Neural cell (in vitro differentiated cells): ENCODE data around the gene TAF1B. TPM values are rescaled to one million over a fixed set of nuclear protein-coding genes. Genes with fewer than 3 reads are reported as not detected.

Experiments
- H2AFZ ChIP-seq: fragments of 200-600, 300-800 bp; sonication (generic), shearing (Covaris generic); 2 replicates; pipeline ENCODE4 v1.6.0; 2014; ENCODE audit warnings: low read depth, mild to moderate bottlenecking, antibody characterized with exemption, low read length, moderate library complexity
- H3F3A ChIP-seq: fragments of 200-600 bp; shearing (Covaris generic); 2 replicates; pipeline ENCODE4 v1.6.1; 2016; ENCODE audit warnings: mild to moderate bottlenecking, moderate library complexity, mixed read lengths, antibody characterized with exemption, low read length; ENCODE audit not compliant: insufficient read depth, poor library complexity, severe bottlenecking
- H3K27ac ChIP-seq: fragments of 200-600, 300-800 bp; sonication (generic), shearing (Covaris generic); 2 replicates; pipeline ENCODE4 v1.5.1; 2014; ENCODE audit warnings: mild to moderate bottlenecking, low read length, moderate library complexity
- H3K27me3 ChIP-seq: fragments of 300-800, 200-600 bp; sonication (generic), shearing (Covaris generic); 2 replicates; pipeline ENCODE4 v1.6.0; 2014; ENCODE audit warnings: mild to moderate bottlenecking, low read depth, low read length, moderate library complexity; ENCODE audit not compliant: insufficient read depth
- H3K36me3 ChIP-seq: fragments of 300-800, 200-600 bp; sonication (generic), shearing (Covaris generic); 2 replicates; pipeline ENCODE4 v1.5.1; 2014; ENCODE audit warnings: mild to moderate bottlenecking, antibody characterized with exemption, low read length, moderate library complexity; ENCODE audit not compliant: insufficient read depth
- H3K4me2 ChIP-seq: fragments of 300-800, 200-600 bp; sonication (generic), shearing (Covaris generic); 2 replicates; pipeline ENCODE4 v1.6.0; 2014; ENCODE audit warnings: mild to moderate bottlenecking, low read length
- H3K4me3 ChIP-seq: fragments of 300-800, 200-600 bp; sonication (generic), shearing (Covaris generic); 2 replicates; pipeline ENCODE4 v1.5.1; 2014; ENCODE audit warnings: mild to moderate bottlenecking, low read length, moderate library complexity
- H3K79me2 ChIP-seq: fragments of 200-600 bp; shearing (Covaris generic); replicated peaks from 2 replicates; pipeline ENCODE4 v1.6.0; 2014; ENCODE audit warnings: mild to moderate bottlenecking, low read length, moderate library complexity; ENCODE audit not compliant: insufficient read depth
- H3K9ac ChIP-seq: fragments of 300-800, 200-600 bp; sonication (generic), shearing (Covaris generic); 2 replicates; pipeline ENCODE4 v1.6.1; 2016; ENCODE audit warnings: mild to moderate bottlenecking, low read length, mixed read lengths
- H3K9me2 ChIP-seq: fragments of 200-600 bp; shearing (Covaris generic); 2 replicates; pipeline ENCODE4 v1.6.1; 2016; ENCODE audit warnings: mild to moderate bottlenecking, low read length, mixed read lengths; ENCODE audit not compliant: insufficient read depth
- H3K9me3 ChIP-seq: fragments of 200-600, 300-800 bp; sonication (generic), shearing (Covaris generic); 2 replicates; pipeline ENCODE4 v1.6.1; 2016; ENCODE audit warnings: mild to moderate bottlenecking, mixed run types, low read length, moderate library complexity, mixed read lengths
- H4K20me1 ChIP-seq: fragments of 200-600 bp; shearing (Covaris generic); 2 replicates; pipeline ENCODE4 v1.6.1; 2016; ENCODE audit warnings: mild to moderate bottlenecking, mixed run types; ENCODE audit not compliant: insufficient read depth
- EP300 ChIP-seq: fragments of 450-650 bp; conservative IDR thresholded peaks from 2 replicates; pipeline ENCODE4 v1.6.1; 2014; ENCODE audit warnings: antibody characterized with exemption, mild to moderate bottlenecking, moderate library complexity; ENCODE audit not compliant: poor library complexity, severe bottlenecking
- EZH2 ChIP-seq: fragments of 200-600, 300-800 bp; shearing (Covaris generic), sonication (generic); IDR thresholded peaks from 2 replicates; pipeline ENCODE4 v1.6.1; 2014; ENCODE audit warnings: antibody characterized with exemption, low read length, borderline replicate concordance, mild to moderate bottlenecking; ENCODE audit not compliant: insufficient read depth, poor library complexity, severe bottlenecking
- MXI1 ChIP-seq: fragments of 450-650 bp; conservative IDR thresholded peaks from 2 replicates; pipeline ENCODE4 v1.6.1; 2014; ENCODE audit warnings: antibody characterized with exemption, mild to moderate bottlenecking; ENCODE audit not compliant: poor library complexity, severe bottlenecking
- POLR2AphosphoS5 ChIP-seq: IDR thresholded peaks from 2 replicates; pipeline ENCODE4 v1.6.1; 2012
- RAD21 ChIP-seq: fragments of 450-650 bp; conservative IDR thresholded peaks from 2 replicates; pipeline ENCODE4 v1.6.1; 2014; ENCODE audit warnings: antibody characterized with exemption, mild to moderate bottlenecking, moderate library complexity
- SMC3 ChIP-seq: fragments of 450-650 bp; conservative IDR thresholded peaks from 2 replicates; pipeline ENCODE4 v1.6.1; 2014; ENCODE audit warnings: antibody characterized with exemption, mild to moderate bottlenecking, moderate library complexity; ENCODE audit not compliant: poor library complexity
- TAF1 ChIP-seq: IDR thresholded peaks from 2 replicates; pipeline ENCODE4 v1.6.1; 2012; ENCODE audit warnings: low read depth
- polyA plus RNA-seq: library from polyadenylated mRNA; depleted of rRNA; stranded (reverse); fragments of >200 nt; gene quantifications from 2 replicates; pipeline ENCODE4 v1.2.3, GENCODE V29; 2014
- TF ChIP-seq, protein P1 (sequence below): fragments of 450-650 bp; IDR thresholded peaks from 2 replicates; pipeline ENCODE4 v1.5.1; 2014; ENCODE audit warnings: antibody characterized with exemption, mild to moderate bottlenecking, moderate library complexity; ENCODE audit not compliant: poor library complexity, severe bottlenecking
- TF ChIP-seq, protein P2 (sequence below): IDR thresholded peaks from 2 replicates; pipeline ENCODE4 v1.6.1; 2012; ENCODE audit warnings: borderline replicate concordance

The TAF1B gene
- polyA plus RNA-seq, 1 donor from 2014 or later: 11.2 TPM

DNA sequence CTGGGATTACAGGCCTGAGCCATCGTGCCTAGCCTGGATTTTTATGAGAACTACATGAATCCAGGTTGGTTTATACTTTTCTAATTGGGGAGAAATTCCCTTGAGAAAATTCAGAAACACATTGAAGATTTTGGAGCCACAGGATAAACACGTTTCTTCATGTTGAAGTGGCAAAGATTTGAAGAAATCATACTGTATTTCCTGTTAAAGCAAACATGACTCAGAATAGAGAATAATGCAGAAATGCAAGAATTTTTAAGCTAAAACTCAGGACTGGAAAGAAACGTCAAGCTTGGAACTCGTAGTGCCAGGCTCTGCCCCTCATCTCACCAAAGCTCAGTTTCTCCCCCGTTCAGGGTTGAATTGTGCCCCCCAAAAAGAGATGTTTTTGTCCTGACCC is 32.1 kb upstream of the TAF1B start:
- H3F3A ChIP-seq: no peaks in the 10 kb centered on the region
- H3K9ac ChIP-seq: no peak overlapping the region
- H3K79me2 ChIP-seq: no peaks in the 10 kb centered on the region
- no peak overlapping the region for H3K4me3 ChIP-seq
- H3K27me3 ChIP-seq: no peaks in the 10 kb centered on the region
- H3K9me3 ChIP-seq: no peaks in the 10 kb centered on the region
- no peaks in the 10 kb centered on the region for H3K9me2 ChIP-seq
- H3K27ac ChIP-seq: no peak overlapping the region
- TF ChIP-seq, protein P1, sequence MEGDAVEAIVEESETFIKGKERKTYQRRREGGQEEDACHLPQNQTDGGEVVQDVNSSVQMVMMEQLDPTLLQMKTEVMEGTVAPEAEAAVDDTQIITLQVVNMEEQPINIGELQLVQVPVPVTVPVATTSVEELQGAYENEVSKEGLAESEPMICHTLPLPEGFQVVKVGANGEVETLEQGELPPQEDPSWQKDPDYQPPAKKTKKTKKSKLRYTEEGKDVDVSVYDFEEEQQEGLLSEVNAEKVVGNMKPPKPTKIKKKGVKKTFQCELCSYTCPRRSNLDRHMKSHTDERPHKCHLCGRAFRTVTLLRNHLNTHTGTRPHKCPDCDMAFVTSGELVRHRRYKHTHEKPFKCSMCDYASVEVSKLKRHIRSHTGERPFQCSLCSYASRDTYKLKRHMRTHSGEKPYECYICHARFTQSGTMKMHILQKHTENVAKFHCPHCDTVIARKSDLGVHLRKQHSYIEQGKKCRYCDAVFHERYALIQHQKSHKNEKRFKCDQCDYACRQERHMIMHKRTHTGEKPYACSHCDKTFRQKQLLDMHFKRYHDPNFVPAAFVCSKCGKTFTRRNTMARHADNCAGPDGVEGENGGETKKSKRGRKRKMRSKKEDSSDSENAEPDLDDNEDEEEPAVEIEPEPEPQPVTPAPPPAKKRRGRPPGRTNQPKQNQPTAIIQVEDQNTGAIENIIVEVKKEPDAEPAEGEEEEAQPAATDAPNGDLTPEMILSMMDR: no peak
- TF ChIP-seq EP300: no peak
- TF ChIP-seq SMC3: no peak
- TF ChIP-seq, protein P2, sequence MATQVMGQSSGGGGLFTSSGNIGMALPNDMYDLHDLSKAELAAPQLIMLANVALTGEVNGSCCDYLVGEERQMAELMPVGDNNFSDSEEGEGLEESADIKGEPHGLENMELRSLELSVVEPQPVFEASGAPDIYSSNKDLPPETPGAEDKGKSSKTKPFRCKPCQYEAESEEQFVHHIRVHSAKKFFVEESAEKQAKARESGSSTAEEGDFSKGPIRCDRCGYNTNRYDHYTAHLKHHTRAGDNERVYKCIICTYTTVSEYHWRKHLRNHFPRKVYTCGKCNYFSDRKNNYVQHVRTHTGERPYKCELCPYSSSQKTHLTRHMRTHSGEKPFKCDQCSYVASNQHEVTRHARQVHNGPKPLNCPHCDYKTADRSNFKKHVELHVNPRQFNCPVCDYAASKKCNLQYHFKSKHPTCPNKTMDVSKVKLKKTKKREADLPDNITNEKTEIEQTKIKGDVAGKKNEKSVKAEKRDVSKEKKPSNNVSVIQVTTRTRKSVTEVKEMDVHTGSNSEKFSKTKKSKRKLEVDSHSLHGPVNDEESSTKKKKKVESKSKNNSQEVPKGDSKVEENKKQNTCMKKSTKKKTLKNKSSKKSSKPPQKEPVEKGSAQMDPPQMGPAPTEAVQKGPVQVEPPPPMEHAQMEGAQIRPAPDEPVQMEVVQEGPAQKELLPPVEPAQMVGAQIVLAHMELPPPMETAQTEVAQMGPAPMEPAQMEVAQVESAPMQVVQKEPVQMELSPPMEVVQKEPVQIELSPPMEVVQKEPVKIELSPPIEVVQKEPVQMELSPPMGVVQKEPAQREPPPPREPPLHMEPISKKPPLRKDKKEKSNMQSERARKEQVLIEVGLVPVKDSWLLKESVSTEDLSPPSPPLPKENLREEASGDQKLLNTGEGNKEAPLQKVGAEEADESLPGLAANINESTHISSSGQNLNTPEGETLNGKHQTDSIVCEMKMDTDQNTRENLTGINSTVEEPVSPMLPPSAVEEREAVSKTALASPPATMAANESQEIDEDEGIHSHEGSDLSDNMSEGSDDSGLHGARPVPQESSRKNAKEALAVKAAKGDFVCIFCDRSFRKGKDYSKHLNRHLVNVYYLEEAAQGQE: no peak
- no peak for TF ChIP-seq MXI1
- TF ChIP-seq POLR2AphosphoS5: no peak
- no peak for TF ChIP-seq EZH2
- TF ChIP-seq TAF1: no peak
- no peak for TF ChIP-seq RAD21
- no peaks in the 10 kb centered on the region for H3K36me3 ChIP-seq
- H2AFZ ChIP-seq: no peak overlapping the region
- no peaks in the 10 kb centered on the region for H4K20me1 ChIP-seq
- no peak overlapping the region for H3K4me2 ChIP-seq

DNA sequence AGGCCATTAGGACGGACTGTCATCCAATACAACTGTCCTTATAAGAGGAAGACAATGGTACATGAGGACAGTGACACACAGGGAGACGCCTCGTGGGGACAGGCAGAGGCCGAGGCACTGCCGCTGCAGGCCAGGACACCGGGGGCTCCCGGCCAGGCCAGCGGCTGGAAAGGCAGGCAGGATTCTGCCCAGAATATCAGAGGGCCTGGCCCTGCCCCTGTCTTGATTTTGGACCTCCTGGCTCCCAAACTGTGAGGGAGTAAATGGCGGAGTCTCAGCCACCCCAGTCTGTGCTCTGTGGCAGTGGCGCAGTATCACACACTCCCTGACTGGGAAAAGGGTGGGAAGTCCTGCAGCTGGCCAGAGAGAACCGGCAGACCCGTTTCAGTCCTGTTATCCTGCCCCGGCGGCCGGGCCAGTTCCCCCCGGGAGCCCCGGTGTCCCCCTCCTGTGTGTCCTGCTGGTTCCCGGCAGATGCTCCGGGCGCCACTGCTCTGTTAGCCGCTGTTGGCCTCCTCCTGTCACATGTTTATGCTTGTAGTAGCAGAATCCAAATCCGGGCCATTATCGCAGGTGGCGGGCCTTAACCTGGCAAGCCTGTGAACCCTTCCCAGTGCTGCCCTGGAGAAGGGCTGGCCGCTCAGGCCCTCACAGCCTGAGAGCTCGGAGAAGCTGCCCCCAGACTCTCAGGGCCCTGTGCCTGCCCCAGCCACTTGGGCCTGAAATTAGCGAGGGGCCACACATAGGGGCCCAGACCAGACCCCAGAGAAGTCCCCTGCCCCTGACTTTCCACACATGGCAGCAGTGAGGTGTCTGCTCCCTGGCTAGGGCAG is 31.4 kb upstream of the TAF1B start:
- H2AFZ ChIP-seq: no peak overlapping the region
- H3K4me2 ChIP-seq: no peak overlapping the region
- H3K79me2 ChIP-seq: no peaks in the 10 kb centered on the region
- H3K27me3 ChIP-seq: no peaks in the 10 kb centered on the region
- TF ChIP-seq RAD21 (no peak), EZH2 (no peak), POLR2AphosphoS5 (no peak), TAF1 (no peak), MXI1 (no peak), EP300 (no peak), SMC3 (no peak)
- TF ChIP-seq, protein P2: no peak
- TF ChIP-seq, protein P1: no peak
- no peaks in the 10 kb centered on the region for H3K9me2 ChIP-seq
- no peak overlapping the region for H3K4me3 ChIP-seq
- no peaks in the 10 kb centered on the region for H3K9me3 ChIP-seq
- no peaks in the 10 kb centered on the region for H3F3A ChIP-seq
- H3K27ac ChIP-seq: no peak overlapping the region
- no peaks in the 10 kb centered on the region for H4K20me1 ChIP-seq
- no peaks in the 10 kb centered on the region for H3K36me3 ChIP-seq
- H3K9ac ChIP-seq: no peak overlapping the region
